Fibroblast of skin of abdomen (primary cell): Measurements from ENCODE around the gene ARHGEF17.
"Not testable (repeated sequence)": the region's sequence is repeated elsewhere in the genome, so short reads cannot be mapped to it uniquely, and the experiment has no call there.

Experiments
- DNase-seq: peaks from one replicate; pipeline ENCODE4 v3.0.0-alpha.2; 2013

The ARHGEF17 gene

GRCh38 chr11:73271936-73272679 lies 36.0 kb upstream of the ARHGEF17 start, which contains the start of gene P2RY6:
P2RY6 (plus strand) TSS chr11:73272338; CDS start chr11:73296519, 24,181 bp downstream.
- DNase-seq: peak; percentile 24

GRCh38 chr11:73272680-73273038 lies 35.4 kb upstream of the ARHGEF17 start:
- DNase-seq: no peak

GRCh38 chr11:73273222-73273895 lies 34.7 kb upstream of the ARHGEF17 start:
- no peak for DNase-seq

- DNase-seq: not testable (repeated sequence)
Measured at GRCh38 chr11:73274191-73274590, 33.9 kb upstream of the ARHGEF17 start.

GRCh38 chr11:73274722-73275380 lies 33.2 kb upstream of the ARHGEF17 start:
- no peak for DNase-seq

- no peak for DNase-seq
Measured at GRCh38 chr11:73275381-73275750, 32.7 kb upstream of the ARHGEF17 start.

GRCh38 chr11:73277467-73277866 lies 30.6 kb upstream of the ARHGEF17 start:
- DNase-seq: no peak

GRCh38 chr11:73280626-73281025 lies 27.4 kb upstream of the ARHGEF17 start:
- no peak for DNase-seq

GRCh38 chr11:73281201-73281741 lies 26.8 kb upstream of the ARHGEF17 start:
- no peak for DNase-seq

GRCh38 chr11:73281796-73282660 lies 26.0 kb upstream of the ARHGEF17 start:
- no peak for DNase-seq

- no peak for DNase-seq
Measured at GRCh38 chr11:73283276-73284000, 24.6 kb upstream of the ARHGEF17 start.

GRCh38 chr11:73284106-73284505 lies 24.0 kb upstream of the ARHGEF17 start:
- DNase-seq: no peak

- no peak for DNase-seq
Measured at GRCh38 chr11:73285721-73286120, 22.4 kb upstream of the ARHGEF17 start.

GRCh38 chr11:73286240-73286810 lies 21.8 kb upstream of the ARHGEF17 start:
- no peak for DNase-seq

GRCh38 chr11:73287400-73288101 lies 20.5 kb upstream of the ARHGEF17 start:
- no peak for DNase-seq

GRCh38 chr11:73288192-73288872 lies 19.7 kb upstream of the ARHGEF17 start:
- no peak for DNase-seq

- DNase-seq: peak; percentile 66
Measured at GRCh38 chr11:73288873-73289707, 19.0 kb upstream of the ARHGEF17 start.

- no peak for DNase-seq
Measured at GRCh38 chr11:73290536-73290935, 17.5 kb upstream of the ARHGEF17 start.

GRCh38 chr11:73291196-73291595 lies 16.9 kb upstream of the ARHGEF17 start:
- no peak for DNase-seq
